Activated T-cell treated with anti-CD3 and anti-CD28 coated beads, Interleukin-2, amount 50 U/mL, for 72 hours (primary cell): ENCODE data around the gene DOK6. TPM values are rescaled to one million over a fixed set of nuclear protein-coding genes. Genes with fewer than 3 reads are reported as not detected.

Source experiments
- ATAC-seq, 2 donors: fragments of 150-1000 bp; cut with Tn5 transposase; replicated peaks in 1 of 2; 2 replicates each; pipeline ENCODE4 v1.10.0; 2021; ENCODE audit warnings: moderate library complexity in 2 of 2, mild to moderate bottlenecking in 1 of 2
- DNase-seq, 2 donors: peaks; one replicate each; pipeline ENCODE4 v3.0.0; 2021 to 2022; ENCODE audit warnings: mixed read lengths in 1 of 2
- H3K27ac Mint-ChIP-seq: one replicate; pipeline ENCODE4 v1.8.0; 2022; ENCODE audit warnings: mild to moderate bottlenecking, moderate library complexity, mixed read lengths
- H3K27me3 Mint-ChIP-seq: one replicate; pipeline ENCODE4 v1.8.0; 2022; ENCODE audit warnings: low read depth, mixed read lengths
- H3K36me3 Mint-ChIP-seq, 2 donors: one replicate each; pipeline ENCODE4 v1.8.0; 2022; ENCODE audit warnings: mixed read lengths in 2 of 2, mild to moderate bottlenecking in 1 of 2; ENCODE audit not compliant: insufficient read depth in 2 of 2
- H3K4me1 Mint-ChIP-seq: one replicate; pipeline ENCODE4 v1.8.0; 2022; ENCODE audit warnings: low read depth, mixed read lengths
- H3K4me3 Mint-ChIP-seq, 2 donors: one replicate each; pipeline ENCODE4 v1.8.0; 2022; ENCODE audit warnings: mild to moderate bottlenecking in 2 of 2, mixed read lengths in 2 of 2, moderate library complexity in 2 of 2
- H3K9me3 Mint-ChIP-seq, 2 donors: one replicate each; pipeline ENCODE4 v1.8.0; 2022; ENCODE audit warnings: mixed read lengths in 2 of 2
- total RNA-seq, 2 donors: library from RNA; stranded (reverse); gene quantifications; one replicate each; pipeline ENCODE4 v1.2.3, GENCODE V29; 2022

The DOK6 gene
- total RNA-seq, 2 donors from 2014 or later, result not detected

GRCh38 chr18:69725855-69726508 lies 325.3 kb downstream of the DOK6 start:
- H3K27me3 Mint-ChIP-seq, result no peaks in the 10 kb centered on the region
- H3K4me1 Mint-ChIP-seq, result peaks cover 9% of the 10 kb centered on the region
- ATAC-seq (no peak), DNase-seq (no peak)
- H3K4me3 Mint-ChIP-seq, result no peak overlapping the region
- H3K9me3 Mint-ChIP-seq, result no peaks in the 10 kb centered on the region
- H3K27ac Mint-ChIP-seq, result no peak overlapping the region
- H3K36me3 Mint-ChIP-seq, result no peaks in the 10 kb centered on the region

- ATAC-seq (no peak), DNase-seq (no peak)
- Mint-ChIP-seq H3K4me1 (peaks cover 9% of the 10 kb centered on the region), H3K27me3 (no peaks in the 10 kb centered on the region), H3K4me3 (no peak overlapping the region), H3K9me3 (no peaks in the 10 kb centered on the region), H3K36me3 (no peaks in the 10 kb centered on the region), H3K27ac (no peak overlapping the region)
Measured at GRCh38 chr18:69727912-69728572, 327.4 kb downstream of the DOK6 start.

- Mint-ChIP-seq H3K9me3 (peaks cover 0 to 2% of the 10 kb centered on the region in 2 donors), H3K27me3 (no peaks in the 10 kb centered on the region), H3K36me3 (peaks cover 0 to 3% of the 10 kb centered on the region in 2 donors), H3K4me3 (no peak overlapping the region), H3K4me1 (peaks cover 9% of the 10 kb centered on the region), H3K27ac (no peak overlapping the region)
- DNase-seq, result no peak
- no peak for ATAC-seq
Measured at GRCh38 chr18:69730664-69731063, 330.0 kb downstream of the DOK6 start.

GRCh38 chr18:69734536-69734935 lies 333.8 kb downstream of the DOK6 start:
- DNase-seq (no peak), ATAC-seq (no peak)
- Mint-ChIP-seq H3K36me3 (peaks cover 0 to 3% of the 10 kb centered on the region in 2 donors), H3K27me3 (no peaks in the 10 kb centered on the region), H3K9me3 (peaks cover 3 to 4% of the 10 kb centered on the region in 2 donors), H3K27ac (no peak overlapping the region), H3K4me1 (no peaks in the 10 kb centered on the region), H3K4me3 (no peak overlapping the region)

GRCh38 chr18:69736730-69737129 lies 336.0 kb downstream of the DOK6 start:
- ATAC-seq (no peak), DNase-seq (no peak)
- Mint-ChIP-seq H3K4me1 (no peaks in the 10 kb centered on the region), H3K27me3 (no peaks in the 10 kb centered on the region), H3K36me3 (peaks cover 0 to 3% of the 10 kb centered on the region in 2 donors), H3K9me3 (peaks cover 3 to 4% of the 10 kb centered on the region in 2 donors), H3K4me3 (no peak overlapping the region), H3K27ac (no peak overlapping the region)

GRCh38 chr18:69737851-69738250 lies 337.2 kb downstream of the DOK6 start:
- no peak for DNase-seq
- Mint-ChIP-seq H3K4me1 (no peaks in the 10 kb centered on the region), H3K36me3 (peaks cover 0 to 3% of the 10 kb centered on the region in 2 donors), H3K9me3 (peaks cover 3 to 4% of the 10 kb centered on the region in 2 donors), H3K4me3 (no peak overlapping the region), H3K27me3 (no peaks in the 10 kb centered on the region), H3K27ac (no peak overlapping the region)
- no peak for ATAC-seq

- Mint-ChIP-seq H3K27ac (no peak overlapping the region), H3K4me1 (no peaks in the 10 kb centered on the region), H3K27me3 (no peaks in the 10 kb centered on the region), H3K4me3 (no peak overlapping the region), H3K9me3 (peaks cover 0 to 5% of the 10 kb centered on the region in 2 donors), H3K36me3 (peaks cover 2% of the 10 kb centered on the region in 2 donors)
- DNase-seq (no peak), ATAC-seq (no peak)
Measured at GRCh38 chr18:69747388-69747787, 346.7 kb downstream of the DOK6 start.

GRCh38 chr18:69752737-69753380 lies 352.2 kb downstream of the DOK6 start:
- no peaks in the 10 kb centered on the region for H3K27me3 Mint-ChIP-seq
- H3K9me3 Mint-ChIP-seq, result peaks cover 2 to 15% of the 10 kb centered on the region in 2 donors
- peaks cover 16% of the 10 kb centered on the region for H3K4me1 Mint-ChIP-seq
- H3K36me3 Mint-ChIP-seq, result peaks cover 11 to 15% of the 10 kb centered on the region in 2 donors
- DNase-seq, result no peak
- H3K4me3 Mint-ChIP-seq, result no peak overlapping the region
- H3K27ac Mint-ChIP-seq, result no peak overlapping the region
- ATAC-seq, result no peak

- H3K27me3 Mint-ChIP-seq, result no peaks in the 10 kb centered on the region
- no peak overlapping the region for H3K4me3 Mint-ChIP-seq
- no peak for DNase-seq
- H3K4me1 Mint-ChIP-seq, result peaks cover 24% of the 10 kb centered on the region
- no peak for ATAC-seq
- peaks cover 2 to 14% of the 10 kb centered on the region in 2 donors for H3K9me3 Mint-ChIP-seq
- no peak overlapping the region for H3K27ac Mint-ChIP-seq
- H3K36me3 Mint-ChIP-seq, result peaks cover 11 to 13% of the 10 kb centered on the region in 2 donors
Measured at GRCh38 chr18:69754108-69754507, 353.4 kb downstream of the DOK6 start.

GRCh38 chr18:69755041-69755440 lies 354.4 kb downstream of the DOK6 start:
- ATAC-seq (no peak), DNase-seq (no peak)
- no peak overlapping the region for H3K27ac Mint-ChIP-seq
- no peaks in the 10 kb centered on the region for H3K27me3 Mint-ChIP-seq
- peaks cover 2 to 13% of the 10 kb centered on the region in 2 donors for H3K9me3 Mint-ChIP-seq
- H3K4me3 Mint-ChIP-seq, result no peak overlapping the region
- H3K36me3 Mint-ChIP-seq, result peaks cover 9 to 13% of the 10 kb centered on the region in 2 donors
- peaks cover 24% of the 10 kb centered on the region for H3K4me1 Mint-ChIP-seq

GRCh38 chr18:69755856-69756496 lies 355.3 kb downstream of the DOK6 start:
- ATAC-seq, result no peak
- Mint-ChIP-seq H3K9me3 (peaks cover 2 to 12% of the 10 kb centered on the region in 2 donors), H3K27me3 (no peaks in the 10 kb centered on the region), H3K4me1 (peaks cover 24% of the 10 kb centered on the region), H3K36me3 (peaks cover 8 to 13% of the 10 kb centered on the region in 2 donors), H3K27ac (peak overlapping the region; percentile 11), H3K4me3 (no peak overlapping the region)
- DNase-seq, result no peak

- H3K4me1 Mint-ChIP-seq, result peaks cover 24% of the 10 kb centered on the region
- no peak for DNase-seq
- no peak overlapping the region for H3K27ac Mint-ChIP-seq
- H3K27me3 Mint-ChIP-seq, result no peaks in the 10 kb centered on the region
- ATAC-seq, result no peak
- H3K4me3 Mint-ChIP-seq, result no peak overlapping the region
- peaks cover 2 to 12% of the 10 kb centered on the region in 2 donors for H3K9me3 Mint-ChIP-seq
- H3K36me3 Mint-ChIP-seq, result peaks cover 8 to 13% of the 10 kb centered on the region in 2 donors
Measured at GRCh38 chr18:69757733-69758132, 357.0 kb downstream of the DOK6 start.

- Mint-ChIP-seq H3K9me3 (peaks cover 2 to 12% of the 10 kb centered on the region in 2 donors), H3K27me3 (no peaks in the 10 kb centered on the region), H3K36me3 (peaks cover 8 to 13% of the 10 kb centered on the region in 2 donors), H3K4me3 (no peak overlapping the region), H3K4me1 (peaks cover 24% of the 10 kb centered on the region), H3K27ac (no peak overlapping the region)
- ATAC-seq (no peak), DNase-seq (no peak)
Measured at GRCh38 chr18:69758458-69758857, 357.8 kb downstream of the DOK6 start.
